ENCODE results near the gene ABCB4. TPM values are rescaled to one million over a fixed set of nuclear protein-coding genes. Genes with fewer than 3 reads are reported as not detected.

The ABCB4 gene
- total and polyA plus RNA-seq, 2 experiments from 2014 or later = 0.43 to 0.73 TPM

GRCh38 chr7:87432536-87432935 is 42.9 kb downstream of the ABCB4 start:
- in situ Hi-C loops (cut with MboI) = no loop called here
- H3K27ac ChIP-seq = no peak overlapping the region

GRCh38 chr7:87427288-87427687 is 48.2 kb downstream of the ABCB4 start:
- no peak overlapping the region for H3K4me2 ChIP-seq (ENCODE audit: unreplicated experiment)
- WGBS, 2 experiments (ENCODE audit: low coverage in 1 of 2, low lambda C conversion rate in 2 of 2, missing lambda C conversion rate in 2 of 2) = 64 to 71% methylated on average over 3 of the region's 3 CpGs
- H3K9ac ChIP-seq = no peak overlapping the region
- H3K36me3 ChIP-seq (ENCODE audit: low read depth) = no peaks in the 10 kb centered on the region
- no peak overlapping the region for H3K27ac ChIP-seq
- H2AFZ ChIP-seq = no peak overlapping the region
- H3K9me2 ChIP-seq (ENCODE audit: insufficient read depth) = no peaks in the 10 kb centered on the region
- no peaks in the 10 kb centered on the region for H3K9me3 ChIP-seq (ENCODE audit: low read depth)
- in situ Hi-C loops (cut with MboI) = no loop called here
- no peaks in the 10 kb centered on the region for H4K20me1 ChIP-seq (ENCODE audit: insufficient read depth)
- H3K4me3 ChIP-seq = no peak overlapping the region
- TF ChIP-seq EZH2 (IDR thresholded peaks at IDR 0.05; ENCODE audit: insufficient read depth, poor library complexity, severe bottlenecking) (no peak), EZH2phosphoT487 (IDR thresholded peaks at IDR 0.05; ENCODE audit: insufficient read depth, low read depth) (no peak)
- no peaks in the 10 kb centered on the region for H3K79me2 ChIP-seq (ENCODE audit: insufficient read depth)
- no peaks in the 10 kb centered on the region for H3K27me3 ChIP-seq (replicated peaks; ENCODE audit: insufficient read depth)
- no peak for DNase-seq
- H3F3A ChIP-seq (ENCODE audit: insufficient read depth) = no peaks in the 10 kb centered on the region
- H3K4me1 ChIP-seq (ENCODE audit: insufficient read depth) = no peaks in the 10 kb centered on the region

More at GRCh38 chr7:87432536-87432935, 42.9 kb downstream of the ABCB4 start:
- no peak overlapping the region for H2AFZ ChIP-seq
- H3K36me3 ChIP-seq (ENCODE audit: low read depth) = no peaks in the 10 kb centered on the region
- H3K4me1 ChIP-seq (ENCODE audit: insufficient read depth) = no peaks in the 10 kb centered on the region
- no peaks in the 10 kb centered on the region for H3K27me3 ChIP-seq (replicated peaks; ENCODE audit: insufficient read depth)
- DNase-seq = no peak
- H3K79me2 ChIP-seq (ENCODE audit: insufficient read depth) = no peaks in the 10 kb centered on the region
- no peaks in the 10 kb centered on the region; the same call in 1 of the 2 replicates for H3F3A ChIP-seq (ENCODE audit: insufficient read depth)
- H3K4me2 ChIP-seq (ENCODE audit: unreplicated experiment) = no peak overlapping the region
- no peaks in the 10 kb centered on the region for H3K9me2 ChIP-seq (ENCODE audit: insufficient read depth)
- WGBS, 2 experiments (ENCODE audit: low coverage in 1 of 2, low lambda C conversion rate in 2 of 2, missing lambda C conversion rate in 2 of 2) = 75 to 82% methylated on average over 2 of the region's 2 CpGs
- no peak for TF ChIP-seq EZH2 (IDR thresholded peaks at IDR 0.05; ENCODE audit: insufficient read depth, poor library complexity, severe bottlenecking)
- TF ChIP-seq EZH2phosphoT487 (IDR thresholded peaks at IDR 0.05; ENCODE audit: insufficient read depth, low read depth) = no peak
- H3K9ac ChIP-seq = no peak overlapping the region
- H3K4me3 ChIP-seq = no peak overlapping the region
- no peaks in the 10 kb centered on the region for H3K9me3 ChIP-seq (ENCODE audit: low read depth)
- H4K20me1 ChIP-seq (ENCODE audit: insufficient read depth) = no peaks in the 10 kb centered on the region

GRCh38 chr7:87426160-87426559 is 49.3 kb downstream of the ABCB4 start:
- no peaks in the 10 kb centered on the region for H3K79me2 ChIP-seq (ENCODE audit: insufficient read depth)
- H3K27me3 ChIP-seq (replicated peaks; ENCODE audit: insufficient read depth) = no peaks in the 10 kb centered on the region
- no peaks in the 10 kb centered on the region for H3K36me3 ChIP-seq (ENCODE audit: low read depth)
- H3K27ac ChIP-seq = no peak overlapping the region
- H3K9me3 ChIP-seq (ENCODE audit: low read depth) = no peaks in the 10 kb centered on the region
- no peak overlapping the region for H2AFZ ChIP-seq
- no peaks in the 10 kb centered on the region for H4K20me1 ChIP-seq (ENCODE audit: insufficient read depth)
- no peaks in the 10 kb centered on the region for H3K9me2 ChIP-seq (ENCODE audit: insufficient read depth)
- 60 to 71% methylated on average over 3 of the region's 3 CpGs for WGBS, 2 experiments (ENCODE audit: low coverage in 1 of 2, low lambda C conversion rate in 2 of 2, missing lambda C conversion rate in 2 of 2)
- H3K4me3 ChIP-seq = no peak overlapping the region
- no peak for TF ChIP-seq EZH2 (IDR thresholded peaks at IDR 0.05; ENCODE audit: insufficient read depth, poor library complexity, severe bottlenecking)
- TF ChIP-seq EZH2phosphoT487 (IDR thresholded peaks at IDR 0.05; ENCODE audit: insufficient read depth, low read depth) = no peak
- H3F3A ChIP-seq (ENCODE audit: insufficient read depth) = no peaks in the 10 kb centered on the region
- no peak overlapping the region for H3K4me2 ChIP-seq (ENCODE audit: unreplicated experiment)
- H3K4me1 ChIP-seq (ENCODE audit: insufficient read depth) = no peaks in the 10 kb centered on the region
- no peak overlapping the region for H3K9ac ChIP-seq
- in situ Hi-C loops (cut with MboI) = no loop called here
- no peak for DNase-seq

GRCh38 chr7:87424075-87424474 is 51.4 kb downstream of the ABCB4 start:
- Histone ChIP-seq H3F3A (ENCODE audit: insufficient read depth) (no peaks in the 10 kb centered on the region), H3K4me3 (no peak overlapping the region), H4K20me1 (ENCODE audit: insufficient read depth) (no peaks in the 10 kb centered on the region), H3K27me3 (replicated peaks; ENCODE audit: insufficient read depth) (no peaks in the 10 kb centered on the region), H3K79me2 (ENCODE audit: insufficient read depth) (no peaks in the 10 kb centered on the region), H3K9me3 (ENCODE audit: low read depth) (no peaks in the 10 kb centered on the region), H3K4me2 (ENCODE audit: unreplicated experiment) (no peak overlapping the region), H3K9me2 (ENCODE audit: insufficient read depth) (no peaks in the 10 kb centered on the region), H3K9ac (no peak overlapping the region), H3K27ac (no peak overlapping the region), H2AFZ (no peak overlapping the region), H3K36me3 (ENCODE audit: low read depth) (no peaks in the 10 kb centered on the region), H3K4me1 (ENCODE audit: insufficient read depth) (no peaks in the 10 kb centered on the region)
- in situ Hi-C loops (cut with MboI) = loop anchor here (5.0 kb wide), 1 partner anchor 112 kb away; no protein-coding TSS in a partner anchor
- WGBS, 2 experiments (ENCODE audit: low coverage in 1 of 2, low lambda C conversion rate in 2 of 2, missing lambda C conversion rate in 2 of 2) = 91 to 93% methylated on average over 5 of the region's 5 CpGs
- TF ChIP-seq EZH2 (IDR thresholded peaks at IDR 0.05; ENCODE audit: insufficient read depth, poor library complexity, severe bottlenecking) (no peak), EZH2phosphoT487 (IDR thresholded peaks at IDR 0.05; ENCODE audit: insufficient read depth, low read depth) (no peak)
- DNase-seq = no peak

- TF ChIP-seq EZH2 (IDR thresholded peaks at IDR 0.05; ENCODE audit: insufficient read depth, poor library complexity, severe bottlenecking) (no peak), EZH2phosphoT487 (IDR thresholded peaks at IDR 0.05; ENCODE audit: insufficient read depth, low read depth) (no peak)
- 93 to 96% methylated on average over 4 of the region's 4 CpGs for WGBS, 2 experiments (ENCODE audit: low coverage in 1 of 2, low lambda C conversion rate in 2 of 2, missing lambda C conversion rate in 2 of 2)
- in situ Hi-C loops (cut with MboI) = loop anchor here (5.0 kb wide), 1 partner anchor 108 kb away; no protein-coding TSS in a partner anchor
These were observed 55.3 kb downstream of the ABCB4 start for GRCh38 chr7:87420173-87420572.

More at GRCh38 chr7:87420173-87420572, 55.3 kb downstream of the ABCB4 start:
- Histone ChIP-seq H3F3A (ENCODE audit: insufficient read depth) (no peaks in the 10 kb centered on the region), H3K9me2 (ENCODE audit: insufficient read depth) (no peaks in the 10 kb centered on the region), H4K20me1 (ENCODE audit: insufficient read depth) (no peaks in the 10 kb centered on the region), H3K27ac (no peak overlapping the region), H3K4me1 (ENCODE audit: insufficient read depth) (no peaks in the 10 kb centered on the region), H3K9me3 (ENCODE audit: low read depth) (no peaks in the 10 kb centered on the region), H3K79me2 (ENCODE audit: insufficient read depth) (no peaks in the 10 kb centered on the region), H3K9ac (no peak overlapping the region), H2AFZ (no peak overlapping the region), H3K27me3 (replicated peaks; ENCODE audit: insufficient read depth) (no peaks in the 10 kb centered on the region), H3K4me3 (no peak overlapping the region), H3K4me2 (ENCODE audit: unreplicated experiment) (no peak overlapping the region), H3K36me3 (ENCODE audit: low read depth) (no peaks in the 10 kb centered on the region)
- DNase-seq = no peak

All from GM23248 (cell line).